ENCODE measurements around the gene PLA2G2A.
"Not testable (repeated sequence)": the region's sequence is repeated elsewhere in the genome, so short reads cannot be mapped to it uniquely, and the experiment has no call there.

PLA2G2A gene

DNA sequence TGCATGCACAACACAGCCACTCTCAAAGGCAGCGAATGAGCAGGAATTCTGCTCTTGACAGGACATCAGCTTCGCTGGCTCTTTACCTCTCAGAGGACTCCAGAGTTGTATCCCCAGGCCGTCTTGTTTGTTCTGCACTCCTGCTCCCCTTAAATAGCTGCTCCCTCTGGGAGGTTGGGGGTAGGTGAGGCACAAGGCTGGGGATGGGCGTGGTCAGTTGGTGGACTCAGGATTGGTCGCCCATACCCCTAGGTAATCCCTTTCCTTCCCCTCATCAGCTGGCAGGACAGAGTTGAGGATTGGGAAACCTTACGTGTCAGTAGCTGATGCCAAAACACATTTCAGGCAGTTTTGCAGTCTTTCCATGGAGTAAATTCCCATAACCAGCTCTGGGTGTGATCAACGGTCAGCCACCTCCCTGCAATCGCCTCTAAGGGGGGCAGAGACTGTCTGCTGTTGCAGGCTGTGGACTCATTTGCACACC lies at the start of gene PLA2G2A:
PLA2G2A (minus strand) TSS at position 125 of the 484 bp plus-strand sequence. CDS start 845 bp downstream, outside the sequence.
- peak; percentile 43 for DNase-seq

- DNase-seq: no peak
Observed at GRCh38 chr1:20028726-20029125, 49.3 kb upstream of the PLA2G2A start.

- DNase-seq: no peak
Observed at GRCh38 chr1:20028125-20028524, 48.7 kb upstream of the PLA2G2A start.

GRCh38 chr1:20017741-20018140 lies 38.3 kb upstream of the PLA2G2A start:
- no peak for DNase-seq

DNA sequence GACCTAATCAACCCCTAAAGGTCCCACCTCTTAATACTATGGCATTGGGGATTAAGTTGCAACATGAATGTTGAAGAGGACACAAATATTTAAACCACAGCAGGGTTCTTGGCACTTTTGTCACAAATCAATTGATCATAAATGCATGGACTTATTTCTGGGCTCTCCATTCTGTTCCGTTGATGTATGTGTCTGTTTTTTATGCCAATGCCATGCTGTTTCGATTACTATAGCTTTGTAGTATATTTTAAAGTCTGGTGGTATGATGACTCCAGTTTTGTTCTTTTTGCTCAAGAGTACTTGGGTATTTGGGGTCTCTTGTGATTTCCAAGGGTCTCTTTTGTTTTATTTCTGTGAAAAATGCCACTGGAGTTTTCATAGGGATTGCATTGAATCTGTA lies 34.7 kb upstream of the PLA2G2A start:
- no peak for DNase-seq

GRCh38 chr1:20010016-20010415 lies 30.6 kb upstream of the PLA2G2A start:
- no peak for DNase-seq

- no peak for DNase-seq
Observed at GRCh38 chr1:20009212-20009611, 29.8 kb upstream of the PLA2G2A start.

- no peak for DNase-seq
Observed at GRCh38 chr1:20008391-20008841, 29.0 kb upstream of the PLA2G2A start.

DNA sequence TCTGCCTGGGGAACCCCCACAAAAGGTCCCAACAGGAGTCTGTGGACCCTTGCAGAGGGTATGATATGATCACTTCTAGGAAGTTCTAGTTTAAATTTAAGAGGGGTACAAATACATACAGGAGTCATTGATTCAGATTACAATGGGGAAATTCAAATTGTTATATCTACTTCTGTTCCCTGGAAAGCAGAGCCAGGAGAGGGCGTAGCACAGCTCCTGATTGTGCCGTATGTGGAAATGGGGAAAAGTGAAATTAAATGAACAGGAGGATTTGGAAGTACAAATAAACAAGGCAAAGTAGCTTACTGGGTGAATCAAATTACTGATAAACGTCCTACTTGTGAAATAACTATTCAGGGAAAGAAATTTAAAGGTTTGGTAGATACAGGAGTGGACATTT lies 19.4 kb upstream of the PLA2G2A start:
- DNase-seq: not testable (repeated sequence)

- DNase-seq: no peak
Observed at GRCh38 chr1:19990689-19991088, 11.3 kb upstream of the PLA2G2A start.

DNA sequence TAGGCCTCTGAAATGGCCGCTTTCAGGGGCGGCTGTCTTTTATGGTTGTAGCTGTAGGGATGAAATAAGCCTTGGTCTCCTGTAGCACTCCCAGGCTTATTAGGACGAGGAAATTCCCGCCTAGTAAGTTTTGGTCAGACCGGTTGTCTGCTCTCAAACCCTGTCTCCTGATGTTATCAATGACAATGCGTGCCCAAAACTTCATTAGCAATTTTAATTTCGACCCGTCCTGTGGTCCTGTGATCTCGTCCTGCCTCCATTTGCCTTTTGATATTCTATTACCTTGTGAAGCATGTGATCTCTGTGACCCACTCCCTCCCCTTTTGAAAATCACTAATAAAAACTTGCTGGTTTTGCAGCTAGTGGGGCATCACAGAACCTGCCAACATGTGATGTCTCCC lies 10.8 kb upstream of the PLA2G2A start:
- DNase-seq: peak; percentile 74

GRCh38 chr1:19988267-19989006 lies 9.0 kb upstream of the PLA2G2A start:
- DNase-seq: no peak

- no peak for DNase-seq
Observed at GRCh38 chr1:19987719-19988118, 8.3 kb upstream of the PLA2G2A start.

- DNase-seq: not testable (repeated sequence)
Observed at GRCh38 chr1:19984409-19985016, 5.1 kb upstream of the PLA2G2A start.

DNA sequence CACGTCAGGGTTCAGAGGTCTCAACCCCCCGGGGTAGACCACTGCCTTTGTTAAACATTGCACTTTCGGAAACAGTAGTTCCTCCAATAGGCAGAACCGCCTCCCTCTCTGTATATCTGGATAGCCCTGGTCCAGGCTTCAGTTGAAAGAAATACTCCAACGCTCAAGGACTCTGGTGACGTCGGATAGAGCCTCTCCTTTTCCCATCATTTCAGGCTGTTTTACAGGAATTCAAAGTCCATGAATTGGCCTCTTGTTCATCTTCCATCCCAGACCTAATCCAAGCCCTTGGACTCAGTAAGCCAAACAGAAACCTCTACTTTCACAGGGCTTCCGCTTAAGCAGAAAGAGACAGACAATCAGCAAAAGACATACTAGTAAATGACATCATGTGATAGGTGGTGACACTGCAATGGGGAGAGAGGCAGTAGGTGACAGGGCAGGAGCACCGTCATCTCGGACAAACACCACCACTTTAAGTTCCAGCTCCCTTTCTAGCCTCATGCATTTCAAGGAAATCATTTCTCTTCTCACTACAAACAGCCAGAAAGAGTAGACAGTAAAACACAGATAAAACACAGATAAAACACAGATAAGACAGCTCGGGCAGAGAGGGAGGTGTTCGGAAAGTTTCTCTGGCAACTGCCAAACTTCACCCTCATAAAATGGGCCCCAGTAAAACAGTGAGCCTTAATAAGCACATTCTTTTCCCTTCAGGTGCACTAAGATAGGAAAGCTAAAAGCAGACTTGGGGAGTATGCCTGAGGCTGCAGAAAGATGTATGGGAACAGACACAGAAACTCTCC lies 2.3 kb upstream of the PLA2G2A start:
- DNase-seq: peak; percentile 72

DNA sequence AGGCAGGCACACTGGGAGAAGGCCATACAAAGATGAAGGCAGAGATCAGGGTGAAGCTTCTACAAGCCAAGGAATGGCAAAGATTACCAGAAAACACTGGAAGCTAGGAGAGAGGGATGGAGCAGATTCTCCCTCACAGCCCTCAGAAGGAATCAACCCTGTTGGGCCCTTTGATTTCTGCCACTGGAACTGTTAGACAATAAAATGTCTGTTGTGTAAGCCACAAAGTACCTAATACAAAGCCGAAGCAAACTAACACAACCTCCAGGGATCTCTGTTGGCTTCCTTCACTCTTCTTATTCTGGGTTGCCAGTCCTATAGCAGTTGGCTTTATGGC lies 1.7 kb upstream of the PLA2G2A start:
- DNase-seq: no peak

DNA sequence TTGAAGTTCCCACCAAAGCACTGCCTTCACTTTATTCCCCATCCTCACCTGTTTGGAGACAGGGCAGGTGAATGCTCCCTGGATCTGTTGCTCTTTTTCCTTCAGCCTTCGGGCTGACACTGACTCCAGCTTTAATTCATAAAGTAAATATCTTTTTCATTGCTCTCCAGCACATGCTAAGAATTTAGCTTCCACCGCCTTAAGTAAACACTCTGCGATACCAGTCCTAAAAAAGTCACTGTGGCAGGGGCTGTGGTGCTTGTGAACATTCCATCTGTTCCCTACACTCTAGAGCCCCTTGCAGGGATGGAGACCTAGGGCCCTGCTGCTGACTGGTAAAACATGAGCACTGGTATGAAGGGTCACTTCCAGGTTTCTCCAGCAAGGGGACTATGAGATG lies 896 bp upstream of the PLA2G2A start:
- peak; percentile 32 for DNase-seq

DNA sequence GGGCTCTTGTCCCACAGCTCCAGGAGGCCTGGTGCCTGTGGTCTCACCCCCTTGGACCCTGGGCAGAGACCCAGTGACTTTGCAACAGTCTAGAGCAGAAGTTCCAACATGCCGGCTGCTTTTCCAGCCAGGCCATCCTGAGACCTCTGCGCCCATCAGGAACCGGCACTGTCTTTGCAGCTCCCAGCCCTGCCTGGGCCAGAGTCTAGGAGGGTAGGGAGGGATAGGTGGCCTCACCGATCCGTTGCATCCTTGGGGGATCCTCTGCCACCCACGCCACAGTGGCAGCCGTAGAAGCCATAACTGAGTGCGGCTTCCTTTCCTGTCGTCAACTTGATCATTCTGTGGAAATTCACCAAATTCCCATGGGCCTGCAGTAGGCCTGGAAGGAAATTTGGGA lies 1.3 kb downstream of the PLA2G2A start:
- no peak for DNase-seq

- DNase-seq: no peak
Observed at GRCh38 chr1:19976317-19977003, 3.0 kb downstream of the PLA2G2A start.

- no peak for DNase-seq
Observed at GRCh38 chr1:19975423-19976193, 3.8 kb downstream of the PLA2G2A start.

DNA sequence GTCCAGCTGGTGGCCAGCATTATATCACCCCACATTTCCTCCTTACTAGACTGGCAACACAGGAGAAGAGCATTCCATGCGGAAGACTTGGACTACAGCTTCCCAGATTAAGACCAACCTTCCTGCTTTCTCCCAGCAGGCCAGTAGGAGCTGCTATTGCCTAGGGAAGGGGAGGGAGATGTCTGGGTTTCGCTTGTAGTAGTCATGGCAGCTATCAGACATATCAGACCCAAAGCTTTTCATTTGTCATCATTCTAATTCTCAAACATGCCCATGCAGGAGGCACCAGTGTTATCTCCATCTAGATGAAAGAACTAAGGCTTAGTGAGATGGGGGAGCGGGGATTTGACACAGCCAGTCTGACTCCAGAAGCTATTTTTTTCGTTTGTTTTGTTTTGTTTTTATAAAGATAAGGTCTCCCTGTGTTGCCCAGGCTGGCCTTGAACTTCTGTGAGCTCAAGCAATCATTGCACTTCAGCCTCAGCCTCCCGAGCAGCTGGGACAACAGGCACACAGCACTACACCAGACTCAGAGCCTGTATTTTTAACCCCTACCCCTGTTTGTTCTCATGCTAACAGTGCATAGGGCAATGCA lies 4.5 kb downstream of the PLA2G2A start:
- DNase-seq: peak; percentile 80

GRCh38 chr1:19973616-19974015 lies 5.8 kb downstream of the PLA2G2A start:
- no peak for DNase-seq
